PC-3 (cell line): ENCODE data around the gene LBHD2.

Experiments used
- CTCF ChIP-seq: fragments of 300-600 bp; sonication (generic); conservative IDR thresholded peaks from 2 replicates; pipeline ENCODE4 v1.5.1; 2017; ENCODE audit warnings: antibody characterized with exemption, low read depth, mild to moderate bottlenecking, low read length
- EZH2 ChIP-seq: fragments of 300-600 bp; sonication (generic); IDR thresholded peaks from one replicate; pipeline ENCODE4 v1.6.1; 2017; ENCODE audit warnings: antibody characterized with exemption, mild to moderate bottlenecking, low read length; ENCODE audit not compliant: unreplicated experiment
- EZH2phosphoT487 ChIP-seq: fragments of 300-600 bp; sonication (generic); IDR thresholded peaks from 2 replicates; pipeline ENCODE4 v1.6.1; 2018; ENCODE audit warnings: mild to moderate bottlenecking, antibody characterized with exemption, low read length, borderline replicate concordance

DNA sequence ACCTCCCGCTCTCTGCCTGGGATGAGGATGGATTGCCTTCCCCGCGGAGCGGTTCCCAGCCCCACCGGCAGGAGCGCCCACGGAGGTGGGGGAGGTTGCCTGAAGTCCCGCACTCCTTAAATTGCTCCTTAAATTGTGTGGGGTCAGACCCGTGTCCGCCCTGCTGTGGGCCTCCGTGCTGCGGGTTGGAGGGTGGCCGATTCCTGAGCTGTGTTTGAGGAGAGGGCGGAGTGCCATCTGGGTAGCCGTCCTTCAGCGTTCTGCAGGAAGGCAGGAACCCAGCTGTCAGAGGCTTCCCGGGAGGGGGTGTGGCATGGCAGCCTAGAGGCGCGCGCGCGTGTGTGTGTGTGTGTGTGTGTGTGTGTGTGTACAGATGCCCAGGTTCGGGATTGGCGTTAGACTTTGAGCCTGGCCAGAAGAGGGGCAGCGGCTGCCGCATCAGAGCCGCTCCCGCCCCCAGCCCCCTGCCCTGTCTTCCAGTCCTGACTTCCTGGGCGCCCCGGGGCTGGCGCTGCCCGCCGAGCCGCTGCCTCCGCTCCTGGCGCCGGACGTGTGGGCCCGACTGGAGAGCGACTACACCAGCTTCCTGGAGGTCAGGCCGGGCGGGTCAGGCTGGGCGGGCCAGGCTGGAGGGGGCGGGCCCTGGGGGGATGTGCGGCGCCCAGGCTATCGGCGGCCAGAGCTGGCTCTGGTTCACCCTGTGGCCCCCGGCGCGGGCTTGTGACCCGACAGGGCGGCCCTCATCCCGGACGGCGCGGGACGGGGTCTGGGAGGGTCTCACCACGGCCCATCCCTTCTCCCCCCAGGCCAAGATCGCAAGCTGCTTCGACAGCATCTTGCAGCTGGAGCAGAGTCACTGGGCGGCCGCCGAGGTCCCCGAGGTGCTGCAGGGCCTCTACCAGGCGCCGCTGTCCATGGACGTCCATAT lies 19.7 kb downstream of the LBHD2 start:
- TF ChIP-seq CTCF (peak; percentile 39; the same call in 1 of the 2 replicates), EZH2phosphoT487 (no peak), EZH2 (no peak)
